GM12878 (cell line): ENCODE measurements around the gene FDXACB1. TPM values are rescaled to one million over a fixed set of nuclear protein-coding genes. Genes with fewer than 3 reads are reported as not detected.
A peak's percentile ranks its signal among the peaks of the same experiment; 100 is the strongest.

Experiments
- ATAC-seq: fragments of 200-7000 bp; cut with Tn5 transposase; 3 replicates; pipeline ENCODE4 v1.9.1; 2020; ENCODE audit warnings: mild to moderate bottlenecking, moderate library complexity
- BruUV-seq: library from RNA; stranded (reverse); fragments of 400-500 nt; replicated peaks from 2 replicates; lab custom pipeline; 2021; lab: Mats Ljungman, UMichigan
- CTCF ChIA-PET: fragments of 300-600 bp; sonication (Branson Sonifier 250); formaldehyde crosslinking; extraction: SDS; loops from one replicate; lab custom pipeline; 2021; ENCODE audit warnings: inconsistent platforms; lab: Yijun Ruan, JAX
- POLR2A ChIA-PET: fragments of 350-600 bp; formaldehyde crosslinking; extraction: SDS; loops from one replicate; lab custom pipeline; 2021; ENCODE audit warnings: inconsistent platforms; lab: Charles Lee
- RAD21 ChIA-PET: fragments of 300-600 bp; sonication (Branson Sonifier 250); formaldehyde crosslinking; loops from one replicate; lab custom pipeline; 2023; ENCODE audit warnings: antibody characterized with exemption; ENCODE audit not compliant: unreplicated experiment; lab: Charles Lee
- SMC1A ChIA-PET: fragments of 300-600 bp; sonication (Branson Sonifier 250); formaldehyde crosslinking; loops from one replicate; lab custom pipeline; 2023; ENCODE audit not compliant: unreplicated experiment, uncharacterized antibody; lab: Charles Lee
- DNase-seq: peaks from one replicate; pipeline ENCODE4 v3.0.0-alpha.2; 2011; ENCODE audit warnings: low read depth, low spot score
- FAIRE-seq: peaks from 3 replicates; lab custom pipeline; 2011; peaks lifted over from hg19 to GRCh38; lab: Jason Lieb, UNC
- H2AFZ ChIP-seq: 2 replicates; pipeline ENCODE4 v1.6.0; 2011; ENCODE audit warnings: low read depth, low read length, control low read depth; ENCODE audit not compliant: control insufficient read depth
- H3K27ac ChIP-seq: 2 replicates; pipeline ENCODE4 v1.5.1; 2011; ENCODE audit warnings: control low read depth; ENCODE audit not compliant: control insufficient read depth, insufficient read depth
- H3K27me3 ChIP-seq, 2 experiments: replicated peaks in 1 of 2; 2 replicates each; pipeline versions ENCODE4 v1.6.0 to v1.6.1; 2011; ENCODE audit warnings: low read length in 1 of 2; ENCODE audit not compliant: control insufficient read depth in 2 of 2, insufficient read depth in 2 of 2
- H3K36me3 ChIP-seq, 2 experiments: 2 replicates each; pipeline ENCODE4 v1.5.1; 2011; ENCODE audit warnings: low read length in 1 of 2; ENCODE audit not compliant: control insufficient read depth in 2 of 2, insufficient read depth in 2 of 2
- H3K4me1 ChIP-seq: 2 replicates; pipeline ENCODE4 v1.6.1; 2011; ENCODE audit warnings: mild to moderate bottlenecking, low read length, moderate library complexity, mixed read lengths; ENCODE audit not compliant: control insufficient read depth, insufficient read depth
- H3K4me2 ChIP-seq: 2 replicates; pipeline ENCODE4 v1.6.0; 2011; ENCODE audit warnings: control low read depth; ENCODE audit not compliant: control insufficient read depth, insufficient read depth
- H3K4me3 ChIP-seq: fragments of 200-600 bp; sonication (generic); 2 replicates; pipeline ENCODE4 v1.5.1; 2016
- H3K79me2 ChIP-seq: 2 replicates; pipeline ENCODE4 v1.6.0; 2011; ENCODE audit warnings: low read length; ENCODE audit not compliant: control insufficient read depth, insufficient read depth
- H3K9ac ChIP-seq: 2 replicates; pipeline ENCODE4 v1.8.0; 2011; ENCODE audit warnings: low read length, control low read depth, mixed read lengths; ENCODE audit not compliant: control insufficient read depth, insufficient read depth
- H3K9me3 ChIP-seq: replicated peaks from 3 replicates; pipeline ENCODE4 v1.5.1; 2011; ENCODE audit warnings: mild to moderate bottlenecking, low read length; ENCODE audit not compliant: control insufficient read depth, insufficient read depth
- H4K20me1 ChIP-seq: 2 replicates; pipeline ENCODE4 v1.6.0; 2011; ENCODE audit not compliant: control insufficient read depth, insufficient read depth
- BMI1 ChIP-seq: fragments of 450-650 bp; IDR thresholded peaks from 2 replicates; pipeline ENCODE4 v1.6.1; 2016; ENCODE audit warnings: mild to moderate bottlenecking, moderate library complexity, borderline replicate concordance
- CEBPB ChIP-seq, 2 experiments: fragments of 150-350 bp in 1 of 2; IDR thresholded peaks; 2 replicates each; pipeline ENCODE4 v1.6.1; 2012 to 2014; ENCODE audit warnings: low read depth in 2 of 2, low read length in 2 of 2, borderline replicate concordance in 1 of 2, inconsistent platforms in 1 of 2
- MTA2 ChIP-seq: fragments of 450-650 bp; IDR thresholded peaks from 2 replicates; pipeline ENCODE4 v1.6.1; 2016; ENCODE audit warnings: low read depth, mild to moderate bottlenecking, moderate library complexity
- WGBS: methylation state at CpG from one replicate; pipeline ENCODE4 v1.1.6; 2016; ENCODE audit warnings: low lambda C conversion rate; ENCODE audit not compliant: insufficient replicate concordance, insufficient coverage; ENCODE audit errors: missing lambda C conversion rate; 5-methylcytosine and 5-hydroxymethylcytosine counted together
- in situ Hi-C: fragments of 300-500 bp; cut with MboI; formaldehyde crosslinking; loops from 9 replicates; pipeline ENCODE4 v1.14.3; 2018; ENCODE audit warnings: mixed read lengths
- intact Hi-C: fragments of 100-400 bp; cut with micrococcal nuclease; formaldehyde crosslinking; loops from one replicate; pipeline ENCODE4 v1.14.2; 2022; ENCODE audit not compliant: unreplicated experiment
- polyA plus RNA-seq, 11 experiments: library from polyadenylated mRNA; depleted of rRNA in 4 of 11; unstranded in 6 of 11; stranded (reverse) in 5 of 11; fragments of >200 nt; fragmentation: Nextera tagmentation in 4 of 11; fragmentation: Illumina TruSeq in 1 of 11; extraction: Ambion mirVana in 4 of 11; extraction: Trizol in 1 of 11; gene quantifications; 1 replicate in 1 of 11; 2 replicates in 10 of 11; pipeline versions ENCODE4 v1.2.1 to v1.2.3, GENCODE V29; 2011 to 2016; ENCODE audit warnings: inconsistent platforms in 2 of 11, missing spikeins in 2 of 11, low read depth in 1 of 11
- total RNA-seq, 4 experiments: library from RNA; depleted of rRNA in 3 of 4; stranded (reverse); fragments of >200 nt in 3 of 4; fragmentation: Illumina TruSeq in 1 of 4; extraction: Trizol in 1 of 4; gene quantifications; 2 replicates each; pipeline versions ENCODE4 v1.2.1 to v1.2.3, GENCODE V29; 2013 to 2021
- TF ChIP-seq, protein P1 (sequence below): fragments of 450-650 bp; IDR thresholded peaks from 2 replicates; pipeline ENCODE4 v1.6.1; 2017; ENCODE audit warnings: low read depth, mild to moderate bottlenecking, moderate library complexity
- TF ChIP-seq, protein P2 (sequence below): fragments of 450-650 bp; IDR thresholded peaks from 2 replicates; pipeline ENCODE4 v1.6.1; 2017; ENCODE audit warnings: mild to moderate bottlenecking, moderate library complexity

FDXACB1 gene
- total and polyA plus RNA-seq, 10 of the 15 experiments (the other 5 are each of a cell fraction or from before 2014, with no cell fraction given) = 7.4 to 13.3 (median 9.7) TPM

DNA sequence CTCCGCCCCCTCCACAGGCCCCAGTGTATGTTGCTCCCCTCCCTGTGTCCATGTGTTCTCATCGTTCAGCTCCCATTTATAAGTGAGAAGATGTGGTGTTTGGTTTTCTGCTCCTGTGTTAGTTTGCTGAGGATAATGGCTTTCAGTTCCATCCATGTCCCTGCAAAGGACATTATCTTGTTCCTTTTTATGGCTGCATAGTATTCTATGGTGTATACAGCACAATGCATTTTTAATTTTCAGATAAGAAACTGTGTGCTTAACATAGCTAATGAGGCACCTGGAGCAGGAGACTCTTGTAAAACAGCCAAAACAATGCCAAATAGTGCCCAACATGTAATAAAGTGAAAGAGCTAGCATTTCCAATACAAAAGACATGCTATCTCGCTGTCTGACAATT lies 29.3 kb downstream of the FDXACB1 start (continued):
- no peak for TF ChIP-seq CEBPB (IDR thresholded peaks at IDR 0.05; ENCODE audit: borderline replicate concordance in 1 of 2, low read depth in 2 of 2, low read length in 2 of 2)
- TF ChIP-seq BMI1 = no peak
- TF ChIP-seq, all 136 proteins: peak for 0

DNA sequence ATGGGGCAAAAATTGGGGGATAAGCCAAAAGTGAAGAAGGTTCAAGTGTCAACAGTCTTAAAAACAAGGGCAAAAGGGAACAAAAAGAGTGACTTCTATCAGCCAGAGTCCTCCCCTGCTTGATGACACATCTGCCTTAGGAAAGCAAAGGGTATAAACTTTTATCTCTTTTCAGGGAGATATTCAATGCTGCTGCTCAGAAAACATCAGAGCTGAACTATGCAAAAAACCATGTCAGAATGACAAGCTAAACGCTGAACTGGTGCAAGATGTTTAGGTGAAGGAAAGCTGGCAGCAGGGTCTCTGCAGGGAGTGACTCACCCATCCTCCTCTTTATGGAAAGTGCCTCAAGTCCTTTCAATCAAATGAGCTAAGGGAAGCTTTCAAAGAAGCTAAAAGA lies 32.3 kb downstream of the FDXACB1 start:
- 100% methylated on average over 1 of the region's 1 CpG for WGBS
- Histone ChIP-seq H3K27me3 (no peaks in the 10 kb centered on the region), H4K20me1 (no peaks in the 10 kb centered on the region), H3K4me3 (no peak overlapping the region), H3K27ac (no peak overlapping the region), H3K4me2 (no peak overlapping the region), H3K9ac (no peak overlapping the region), H3K4me1 (no peaks in the 10 kb centered on the region), H3K9me3 (no peaks in the 10 kb centered on the region), H3K36me3 (no peaks in the 10 kb centered on the region; a peak in 1 of 4 replicates), H2AFZ (no peak overlapping the region), H3K79me2 (no peaks in the 10 kb centered on the region)
- in situ Hi-C loops (no loop called here), intact Hi-C loops (loop anchor here (10.0 kb wide), 1 partner anchor 392 kb away; no protein-coding TSS in a partner anchor)
- ChIA-PET RAD21 (interaction anchor here (1.0 to 1.2 kb wide), 3 partner anchors 24 to 70 kb away, joined by 3 read pairs; no protein-coding TSS in a partner anchor), SMC1A (interaction anchor here (1.0 to 7.1 kb wide), 7 partner anchors 13 to 260 kb away, joined by 3 to 72 read pairs (median 6); no protein-coding TSS in a partner anchor), POLR2A (no interaction called here), CTCF (interaction anchor here (1.2 to 9.2 kb wide), 7 partner anchors 25 to 285 kb away, joined by 3 to 88 read pairs (median 4); partner anchors contain the start of genes ALG9 and SIK2)
- DNase-seq (no peak), FAIRE-seq (peak; percentile 31), ATAC-seq (no peak)
- TF ChIP-seq, protein P1, sequence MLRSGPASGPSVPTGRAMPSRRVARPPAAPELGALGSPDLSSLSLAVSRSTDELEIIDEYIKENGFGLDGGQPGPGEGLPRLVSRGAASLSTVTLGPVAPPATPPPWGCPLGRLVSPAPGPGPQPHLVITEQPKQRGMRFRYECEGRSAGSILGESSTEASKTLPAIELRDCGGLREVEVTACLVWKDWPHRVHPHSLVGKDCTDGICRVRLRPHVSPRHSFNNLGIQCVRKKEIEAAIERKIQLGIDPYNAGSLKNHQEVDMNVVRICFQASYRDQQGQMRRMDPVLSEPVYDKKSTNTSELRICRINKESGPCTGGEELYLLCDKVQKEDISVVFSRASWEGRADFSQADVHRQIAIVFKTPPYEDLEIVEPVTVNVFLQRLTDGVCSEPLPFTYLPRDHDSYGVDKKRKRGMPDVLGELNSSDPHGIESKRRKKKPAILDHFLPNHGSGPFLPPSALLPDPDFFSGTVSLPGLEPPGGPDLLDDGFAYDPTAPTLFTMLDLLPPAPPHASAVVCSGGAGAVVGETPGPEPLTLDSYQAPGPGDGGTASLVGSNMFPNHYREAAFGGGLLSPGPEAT = no peak
- TF ChIP-seq, protein P2, sequence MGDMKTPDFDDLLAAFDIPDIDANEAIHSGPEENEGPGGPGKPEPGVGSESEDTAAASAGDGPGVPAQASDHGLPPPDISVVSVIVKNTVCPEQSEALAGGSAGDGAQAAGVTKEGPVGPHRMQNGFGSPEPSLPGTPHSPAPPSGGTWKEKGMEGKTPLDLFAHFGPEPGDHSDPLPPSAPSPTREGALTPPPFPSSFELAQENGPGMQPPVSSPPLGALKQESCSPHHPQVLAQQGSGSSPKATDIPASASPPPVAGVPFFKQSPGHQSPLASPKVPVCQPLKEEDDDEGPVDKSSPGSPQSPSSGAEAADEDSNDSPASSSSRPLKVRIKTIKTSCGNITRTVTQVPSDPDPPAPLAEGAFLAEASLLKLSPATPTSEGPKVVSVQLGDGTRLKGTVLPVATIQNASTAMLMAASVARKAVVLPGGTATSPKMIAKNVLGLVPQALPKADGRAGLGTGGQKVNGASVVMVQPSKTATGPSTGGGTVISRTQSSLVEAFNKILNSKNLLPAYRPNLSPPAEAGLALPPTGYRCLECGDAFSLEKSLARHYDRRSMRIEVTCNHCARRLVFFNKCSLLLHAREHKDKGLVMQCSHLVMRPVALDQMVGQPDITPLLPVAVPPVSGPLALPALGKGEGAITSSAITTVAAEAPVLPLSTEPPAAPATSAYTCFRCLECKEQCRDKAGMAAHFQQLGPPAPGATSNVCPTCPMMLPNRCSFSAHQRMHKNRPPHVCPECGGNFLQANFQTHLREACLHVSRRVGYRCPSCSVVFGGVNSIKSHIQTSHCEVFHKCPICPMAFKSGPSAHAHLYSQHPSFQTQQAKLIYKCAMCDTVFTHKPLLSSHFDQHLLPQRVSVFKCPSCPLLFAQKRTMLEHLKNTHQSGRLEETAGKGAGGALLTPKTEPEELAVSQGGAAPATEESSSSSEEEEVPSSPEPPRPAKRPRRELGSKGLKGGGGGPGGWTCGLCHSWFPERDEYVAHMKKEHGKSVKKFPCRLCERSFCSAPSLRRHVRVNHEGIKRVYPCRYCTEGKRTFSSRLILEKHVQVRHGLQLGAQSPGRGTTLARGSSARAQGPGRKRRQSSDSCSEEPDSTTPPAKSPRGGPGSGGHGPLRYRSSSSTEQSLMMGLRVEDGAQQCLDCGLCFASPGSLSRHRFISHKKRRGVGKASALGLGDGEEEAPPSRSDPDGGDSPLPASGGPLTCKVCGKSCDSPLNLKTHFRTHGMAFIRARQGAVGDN = no peak
- TF ChIP-seq MTA2 = no peak
- no TSS peak for BruUV-seq
